HEK293 (cell line): ENCODE data around the gene SCRN2.
A peak's percentile ranks its signal among the peaks of the same experiment; 100 is the strongest.

ENCODE experiments used
- ELK4 ChIP-seq: IDR thresholded peaks from 2 replicates; pipeline ENCODE4 v1.6.1; 2011; ENCODE audit warnings: mild to moderate bottlenecking, low read depth, low read length, borderline replicate concordance
- GLI2 ChIP-seq: fragments of 450-650 bp; formaldehyde crosslinking; IDR thresholded peaks from 2 replicates; pipeline ENCODE4; 2017; ENCODE audit warnings: missing biosample characterization, missing genetic modification characterization, low read depth, borderline replicate concordance
- HOXA7 ChIP-seq: sonication (generic); formaldehyde crosslinking; IDR thresholded peaks from 2 replicates; pipeline ENCODE4 v1.8.1; 2022; ENCODE audit warnings: missing genetic modification reagents, borderline replicate concordance
- HOXD13 ChIP-seq: sonication (generic); formaldehyde crosslinking; IDR thresholded peaks from 2 replicates; pipeline ENCODE4 v1.8.0; 2022; ENCODE audit warnings: missing genetic modification reagents, borderline replicate concordance
- IKZF3 ChIP-seq: fragments of 450-650 bp; IDR thresholded peaks from 2 replicates; pipeline ENCODE4 v1.5.0; 2018; ENCODE audit warnings: missing biosample characterization, mild to moderate bottlenecking, missing genetic modification characterization, moderate library complexity
- OVOL3 ChIP-seq: fragments of 450-650 bp; formaldehyde crosslinking; IDR thresholded peaks from 2 replicates; pipeline ENCODE4 v1.5.1; 2016; ENCODE audit warnings: missing biosample characterization, missing genetic modification characterization
- RBAK ChIP-seq: fragments of 450-650 bp; formaldehyde crosslinking; IDR thresholded peaks from 2 replicates; pipeline ENCODE4 v1.5.1; 2016; ENCODE audit warnings: missing biosample characterization, missing genetic modification characterization
- SCRT1 ChIP-seq: fragments of 450-650 bp; formaldehyde crosslinking; IDR thresholded peaks from 2 replicates; pipeline ENCODE4 v1.5.1; 2016; ENCODE audit warnings: missing biosample characterization, missing genetic modification characterization, borderline replicate concordance
- TCF7L2 ChIP-seq: IDR thresholded peaks from 2 replicates; pipeline ENCODE4 v1.6.1; 2011; ENCODE audit warnings: low read depth, mild to moderate bottlenecking, inconsistent platforms, low read length, moderate library complexity, borderline replicate concordance
- TRIM28 ChIP-seq: IDR thresholded peaks from 2 replicates; pipeline ENCODE4 v1.6.1; 2011; ENCODE audit warnings: low read length, control low read depth, borderline replicate concordance
- ZBTB49 ChIP-seq: fragments of 450-650 bp; formaldehyde crosslinking; IDR thresholded peaks from 2 replicates; pipeline ENCODE4 v1.5.1; 2016; ENCODE audit warnings: missing biosample characterization, missing genetic modification characterization, low read depth
- ZNF10 ChIP-seq: fragments of 450-650 bp; formaldehyde crosslinking; IDR thresholded peaks from 2 replicates; pipeline ENCODE4 v1.5.1; 2017; ENCODE audit warnings: missing biosample characterization, missing genetic modification characterization
- ZNF16 ChIP-seq: fragments of 450-650 bp; formaldehyde crosslinking; IDR thresholded peaks from 2 replicates; pipeline ENCODE4 v1.5.1; 2016; ENCODE audit warnings: low read depth, missing biosample characterization, missing genetic modification characterization
- ZNF19 ChIP-seq: fragments of 450-650 bp; formaldehyde crosslinking; IDR thresholded peaks from 2 replicates; pipeline ENCODE4; 2016; ENCODE audit warnings: missing biosample characterization, missing genetic modification characterization, low read depth
- ZNF214 ChIP-seq: fragments of 450-650 bp; formaldehyde crosslinking; IDR thresholded peaks from 2 replicates; pipeline ENCODE4 v1.5.1; 2017; ENCODE audit warnings: missing biosample characterization, mild to moderate bottlenecking, missing genetic modification characterization, borderline replicate concordance
- ZNF239 ChIP-seq: fragments of 450-650 bp; formaldehyde crosslinking; IDR thresholded peaks from 2 replicates; pipeline ENCODE4 v1.5.1; 2016; ENCODE audit warnings: missing biosample characterization, missing genetic modification characterization
- ZNF350 ChIP-seq: fragments of 450-650 bp; formaldehyde crosslinking; IDR thresholded peaks from 2 replicates; pipeline ENCODE4 v1.5.0; 2017; ENCODE audit warnings: missing biosample characterization, mild to moderate bottlenecking, missing genetic modification characterization
- ZNF473 ChIP-seq: fragments of 450-650 bp; formaldehyde crosslinking; IDR thresholded peaks from 2 replicates; pipeline ENCODE4 v1.5.1; 2017; ENCODE audit warnings: missing biosample characterization, missing genetic modification characterization
- ZNF488 ChIP-seq: fragments of 450-650 bp; formaldehyde crosslinking; IDR thresholded peaks from 2 replicates; pipeline ENCODE4 v1.5.1; 2016; ENCODE audit warnings: missing biosample characterization, missing genetic modification characterization
- ZNF514 ChIP-seq: fragments of 450-650 bp; formaldehyde crosslinking; IDR thresholded peaks from 2 replicates; pipeline ENCODE4 v1.5.1; 2016; ENCODE audit warnings: missing biosample characterization, missing genetic modification characterization
- ZNF530 ChIP-seq: fragments of 450-650 bp; formaldehyde crosslinking; IDR thresholded peaks from 2 replicates; pipeline ENCODE4 v1.5.1; 2016; ENCODE audit warnings: low read depth, missing biosample characterization, missing genetic modification characterization
- ZNF544 ChIP-seq: fragments of 450-650 bp; formaldehyde crosslinking; IDR thresholded peaks from 2 replicates; pipeline ENCODE4 v1.5.0; 2017; ENCODE audit warnings: missing biosample characterization, missing genetic modification characterization
- ZNF549 ChIP-seq: fragments of 450-650 bp; IDR thresholded peaks from 2 replicates; pipeline ENCODE4 v1.5.1; 2018; ENCODE audit warnings: missing biosample characterization, missing genetic modification characterization, mild to moderate bottlenecking, inconsistent platforms, moderate library complexity
- ZNF580 ChIP-seq: fragments of 450-650 bp; formaldehyde crosslinking; IDR thresholded peaks from 2 replicates; pipeline ENCODE4 v1.5.1; 2016; ENCODE audit warnings: missing biosample characterization, missing genetic modification characterization
- ZNF585B ChIP-seq: fragments of 450-650 bp; formaldehyde crosslinking; IDR thresholded peaks from 2 replicates; pipeline ENCODE4 v1.5.1; 2016; ENCODE audit warnings: missing biosample characterization, missing genetic modification characterization
- ZNF639 ChIP-seq: fragments of 450-650 bp; formaldehyde crosslinking; IDR thresholded peaks from 2 replicates; pipeline ENCODE4 v1.5.1; 2016; ENCODE audit warnings: missing biosample characterization, missing genetic modification characterization
- ZNF664 ChIP-seq: fragments of 450-650 bp; formaldehyde crosslinking; IDR thresholded peaks from 2 replicates; pipeline ENCODE4 v1.5.1; 2016; ENCODE audit warnings: missing biosample characterization, missing genetic modification characterization
- ZNF701 ChIP-seq: fragments of 450-650 bp; formaldehyde crosslinking; IDR thresholded peaks from 2 replicates; pipeline ENCODE4 v1.5.1; 2016; ENCODE audit warnings: missing biosample characterization, missing genetic modification characterization
- ZNF707 ChIP-seq: fragments of 450-650 bp; formaldehyde crosslinking; IDR thresholded peaks from 2 replicates; pipeline ENCODE4 v1.5.1; 2016; ENCODE audit warnings: missing biosample characterization, missing genetic modification characterization
- ZNF830 ChIP-seq: fragments of 450-650 bp; IDR thresholded peaks from 2 replicates; pipeline ENCODE4 v1.5.0; 2018; ENCODE audit warnings: missing biosample characterization, missing genetic modification characterization, low read depth, mild to moderate bottlenecking, moderate library complexity
- ZNF837 ChIP-seq: fragments of 450-650 bp; formaldehyde crosslinking; IDR thresholded peaks from 2 replicates; pipeline ENCODE4 v1.5.1; 2016; ENCODE audit warnings: missing biosample characterization, missing genetic modification characterization
- ZSCAN16 ChIP-seq: fragments of 450-650 bp; formaldehyde crosslinking; IDR thresholded peaks from 2 replicates; pipeline ENCODE4 v1.5.1; 2016; ENCODE audit warnings: missing biosample characterization, missing genetic modification characterization
- ZXDB ChIP-seq: fragments of 450-650 bp; formaldehyde crosslinking; IDR thresholded peaks from 2 replicates; pipeline ENCODE4 v1.5.1; 2016; ENCODE audit warnings: missing biosample characterization, missing genetic modification characterization
- TF ChIP-seq, protein P1 (sequence below): fragments of 450-650 bp; formaldehyde crosslinking; IDR thresholded peaks from 2 replicates; pipeline ENCODE4 v1.5.1; 2017; ENCODE audit warnings: missing biosample characterization, missing genetic modification characterization

SCRN2 gene

DNA sequence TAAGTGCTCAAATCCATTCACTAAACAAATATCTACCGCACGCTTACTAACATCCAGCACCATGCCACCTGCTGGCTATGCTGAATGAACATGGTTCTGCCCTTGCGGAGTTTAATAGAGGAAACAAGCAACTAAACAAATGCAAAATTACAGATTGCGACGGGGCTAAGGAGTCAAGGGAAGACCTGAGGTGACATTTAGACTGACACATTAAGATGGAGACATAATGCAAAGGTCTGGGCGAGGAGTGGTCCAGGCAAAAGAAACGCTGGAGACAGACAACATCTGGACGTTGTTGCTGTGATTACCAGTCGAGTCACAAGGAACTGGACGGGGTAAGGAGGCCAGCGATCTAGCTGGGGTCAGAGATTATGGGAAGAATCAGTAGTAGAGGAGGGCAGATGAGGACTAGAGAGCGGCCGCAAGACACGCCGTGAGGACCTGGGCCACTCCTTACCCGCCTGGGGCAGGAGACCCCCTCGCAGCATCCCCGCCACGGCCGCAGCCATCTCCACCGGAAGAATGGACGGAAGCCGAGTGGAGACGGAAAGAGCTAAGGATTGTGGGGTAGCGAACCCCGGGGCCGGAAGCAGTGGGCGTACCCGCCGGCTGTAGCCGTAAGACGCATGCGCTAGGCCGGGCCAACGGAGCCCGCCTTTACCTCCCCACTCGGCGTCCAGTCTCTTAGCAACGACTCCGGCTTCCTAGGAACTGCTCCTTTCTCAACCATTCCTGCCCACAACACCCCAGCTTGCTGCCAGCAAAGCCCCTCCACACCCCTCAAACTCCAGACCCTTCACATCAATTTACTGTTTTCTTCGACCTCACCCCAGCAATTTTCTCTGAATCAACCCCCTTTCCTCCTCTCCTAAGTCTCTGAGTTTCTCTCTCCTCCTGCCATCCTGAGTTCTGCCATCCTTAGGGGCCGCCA lies 9.8 kb downstream of the SCRN2 start, which contains the start of the genes LRRC46 and MRPL10 (continued):
- TF ChIP-seq ZSCAN16 (tag by site-specific recombination) (no peak), ZNF639 (tag by site-specific recombination) (peak; percentile 75; the same call in 1 of the 2 replicates), ZNF350 (tag by site-specific recombination) (no peak), ZNF580 (peak; percentile 84), HOXA7 (no peak), ZBTB49 (no peak), ZNF239 (no peak; the same call in 1 of the 2 replicates), ELK4 (peak; percentile 92; the same call in 1 of the 2 replicates), RBAK (tag by site-specific recombination) (no peak), ZNF544 (no peak), ZNF837 (tag by site-specific recombination) (no peak), ZNF514 (tag by site-specific recombination) (no peak), ZNF664 (tag by site-specific recombination) (no peak), ZNF549 (tag by site-specific recombination) (no peak), TCF7L2 (no peak), OVOL3 (tag by site-specific recombination) (no peak), SCRT1 (tag by site-specific recombination) (no peak), HOXD13 (no peak), ZNF585B (tag by site-specific recombination) (no peak), GLI2 (tag by site-specific recombination) (no peak), ZNF707 (tag by site-specific recombination) (no peak), ZNF473 (no peak), ZNF830 (tag by site-specific recombination) (no peak), TRIM28 (0 out of 2 replicates have a peak, but pooled peaks have one; percentile 9), ZNF530 (tag by site-specific recombination) (no peak), ZNF16 (tag by site-specific recombination) (no peak), ZXDB (tag by site-specific recombination) (peak; percentile 98), ZNF19 (tag by site-specific recombination) (no peak), ZNF10 (tag by site-specific recombination) (no peak), ZNF214 (no peak), ZNF488 (no peak), ZNF701 (no peak), IKZF3 (no peak)
- TF ChIP-seq, protein P1, sequence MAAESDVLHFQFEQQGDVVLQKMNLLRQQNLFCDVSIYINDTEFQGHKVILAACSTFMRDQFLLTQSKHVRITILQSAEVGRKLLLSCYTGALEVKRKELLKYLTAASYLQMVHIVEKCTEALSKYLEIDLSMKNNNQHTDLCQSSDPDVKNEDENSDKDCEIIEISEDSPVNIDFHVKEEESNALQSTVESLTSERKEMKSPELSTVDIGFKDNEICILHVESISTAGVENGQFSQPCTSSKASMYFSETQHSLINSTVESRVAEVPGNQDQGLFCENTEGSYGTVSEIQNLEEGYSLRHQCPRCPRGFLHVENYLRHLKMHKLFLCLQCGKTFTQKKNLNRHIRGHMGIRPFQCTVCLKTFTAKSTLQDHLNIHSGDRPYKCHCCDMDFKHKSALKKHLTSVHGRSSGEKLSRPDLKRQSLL (tag by site-specific recombination), result no peak
